ENCODE data around the gene C1QTNF8. TPM values are rescaled to one million over a fixed set of nuclear protein-coding genes. Genes with fewer than 3 reads are reported as not detected.
A peak's percentile ranks its signal among the peaks of the same experiment; 100 is the strongest.

The C1QTNF8 gene
- total RNA-seq, 4 donors from 2014 or later, result not detected

GRCh38 chr16:1102921-1103635 lies 7.0 kb upstream of the C1QTNF8 start:
- TF ChIP-seq CTCF (IDR thresholded peaks at IDR 0.05), result peak; percentile 63 to 79 (median 78)
- no peak for TF ChIP-seq EP300 (IDR thresholded peaks at IDR 0.05)
- H3K36me3 ChIP-seq, result no peaks in the 10 kb centered on the region
- no peak overlapping the region for H3K27ac ChIP-seq
- no peaks in the 10 kb centered on the region for H3K9me3 ChIP-seq
- DNase-seq (ENCODE audit: low spot score in 2 of 2), result peak in 1 of 2 donors; percentile 31
- 7 to 65% methylated on average over 4 to 35 of the region's 61 CpGs for WGBS, 2 donors
- H3K4me1 ChIP-seq, result peaks cover 0 to 8% (median 3%) of the 10 kb centered on the region in 4 donors
- H3K4me3 ChIP-seq, result peak overlapping the region in 2 of 4 donors; percentile 2 to 15
- peaks cover 0 to 94% of the 10 kb centered on the region in 2 donors for H3K27me3 ChIP-seq

DNA sequence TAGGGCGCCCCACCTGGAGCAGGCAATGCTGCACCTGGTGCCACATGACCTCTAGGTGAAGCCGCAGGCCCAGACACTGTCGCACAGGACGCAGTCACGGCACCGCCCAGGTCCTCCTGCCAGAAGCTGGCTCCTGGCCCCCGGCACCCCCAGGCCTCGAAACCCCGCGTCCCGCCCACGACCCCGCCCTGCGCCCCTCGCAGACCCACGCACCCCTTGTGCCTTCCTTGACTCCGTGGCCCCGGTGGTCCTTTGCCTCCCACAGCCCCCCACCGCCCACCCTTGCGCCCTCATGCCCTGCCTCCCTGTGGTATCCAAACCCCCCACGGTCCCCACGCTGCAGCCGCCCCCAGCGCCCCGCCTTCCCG lies 6.3 kb upstream of the C1QTNF8 start:
- peaks cover 0 to 8% (median 3%) of the 10 kb centered on the region in 4 donors for H3K4me1 ChIP-seq
- no peaks in the 10 kb centered on the region for H3K36me3 ChIP-seq
- peaks cover 0 to 94% of the 10 kb centered on the region in 2 donors for H3K27me3 ChIP-seq
- DNase-seq (ENCODE audit: low spot score in 2 of 2), result no peak
- 45 to 60% methylated on average over 11 to 24 of the region's 26 CpGs for WGBS, 2 donors
- H3K4me3 ChIP-seq, result no peak overlapping the region
- TF ChIP-seq EP300 (IDR thresholded peaks at IDR 0.05) (no peak), POLR2A (IDR thresholded peaks at IDR 0.05) (no peak), CTCF (IDR thresholded peaks at IDR 0.05) (no peak)
- H3K9me3 ChIP-seq, result no peaks in the 10 kb centered on the region
- H3K27ac ChIP-seq, result no peak overlapping the region

DNA sequence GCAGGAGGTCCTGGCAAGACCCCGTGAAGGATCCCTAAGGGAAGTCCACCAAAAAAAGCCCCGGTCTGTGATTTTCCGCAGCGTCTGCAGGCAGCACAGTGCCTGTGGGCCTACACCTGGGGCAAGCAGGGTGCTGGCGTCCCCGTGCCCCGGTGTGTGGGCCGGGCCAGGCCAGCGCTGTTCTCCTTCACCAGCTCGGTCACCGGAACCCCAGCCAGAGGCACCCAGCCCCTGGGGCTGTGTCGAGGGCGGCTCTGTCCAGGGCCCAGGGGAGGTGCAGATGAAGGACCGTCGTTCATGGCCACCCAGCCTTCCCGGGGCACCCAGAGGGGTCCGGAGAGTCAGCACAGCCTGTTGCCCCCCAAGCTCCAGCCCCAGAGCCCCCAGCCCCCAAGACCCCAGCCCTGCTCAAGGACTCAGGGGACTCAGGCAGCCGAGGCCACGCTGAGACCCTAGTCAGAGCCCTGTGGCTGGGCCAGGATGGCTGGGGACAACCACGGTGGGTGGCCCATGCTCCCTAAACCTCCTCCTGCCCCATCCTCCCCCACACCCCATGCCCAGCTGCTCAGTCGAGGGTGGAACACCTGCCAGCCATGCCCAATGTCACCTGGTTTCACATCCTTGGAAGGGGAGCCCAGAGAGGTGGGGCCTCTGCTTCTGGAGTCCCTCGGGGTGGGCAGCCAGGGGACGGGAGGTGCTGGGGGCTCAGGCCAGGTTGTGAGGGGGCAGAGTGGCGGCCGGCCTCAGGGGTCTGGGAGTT lies 5.7 kb upstream of the C1QTNF8 start:
- peaks cover 0 to 8% (median 3%) of the 10 kb centered on the region in 4 donors for H3K4me1 ChIP-seq
- H3K4me3 ChIP-seq, result no peak overlapping the region
- no peaks in the 10 kb centered on the region for H3K36me3 ChIP-seq
- TF ChIP-seq POLR2A (IDR thresholded peaks at IDR 0.05) (no peak), EP300 (IDR thresholded peaks at IDR 0.05) (no peak), CTCF (IDR thresholded peaks at IDR 0.05) (no peak)
- WGBS, 2 donors, result 56 to 60% methylated on average over 8 to 19 of the region's 25 CpGs
- no peak overlapping the region for H3K27ac ChIP-seq
- no peak for DNase-seq (ENCODE audit: low spot score in 2 of 2)
- H3K9me3 ChIP-seq, result no peaks in the 10 kb centered on the region
- peaks cover 0 to 94% of the 10 kb centered on the region in 2 donors for H3K27me3 ChIP-seq

GRCh38 chr16:1101133-1101532 lies 5.1 kb upstream of the C1QTNF8 start:
- TF ChIP-seq POLR2A (IDR thresholded peaks at IDR 0.05), result no peak
- no peak for TF ChIP-seq CTCF (IDR thresholded peaks at IDR 0.05)
- no peak for TF ChIP-seq EP300 (IDR thresholded peaks at IDR 0.05)
- Histone ChIP-seq H3K4me1 (peaks cover 0 to 8% (median 3%) of the 10 kb centered on the region in 4 donors), H3K4me3 (no peak overlapping the region), H3K27me3 (peaks cover 0 to 94% of the 10 kb centered on the region in 2 donors), H3K36me3 (no peaks in the 10 kb centered on the region), H3K27ac (no peak overlapping the region), H3K9me3 (no peaks in the 10 kb centered on the region)
- WGBS, 2 donors, result 48 to 68% methylated on average over 9 to 21 of the region's 25 CpGs
- DNase-seq (ENCODE audit: low spot score in 2 of 2), result no peak
